Right ventricle myocardium superior (tissue), 1 donor: Measurements from ENCODE around the gene LGALSL. TPM values are rescaled to one million over a fixed set of nuclear protein-coding genes. Genes with fewer than 3 reads are reported as not detected.

Source experiments
- ATAC-seq: fragments of 200-7000 bp; cut with Tn5 transposase; one replicate; pipeline ENCODE4 v1.9.1; 2020; ENCODE audit warnings: mild to moderate bottlenecking; ENCODE audit not compliant: poor library complexity
- DNase-seq: peaks from one replicate; pipeline ENCODE4 v3.0.0-alpha.2; 2020
- intact Hi-C: fragments of 100-400 bp; cut with DNase I; formaldehyde crosslinking; loops from one replicate; pipeline ENCODE4 v1.11.2; 2022
- long read RNA-seq: library from polyadenylated mRNA; unstranded; transcript quantifications from one replicate; pipeline ENCODE4 v2.0.0, GENCODE V29; 2021
- total RNA-seq: library from RNA; stranded (reverse); fragmentation: NEBNext Ultra II Directional; extraction: Animal tissue kit (Norgen Biotek cat#: 25700); gene quantifications from one replicate; pipeline ENCODE4 v1.2.1, GENCODE V29; 2021
- donor health status: DM: no; HTN: yes; CAD: no; lungs with severe emphysema.

LGALSL gene
- 4.2 TPM for total RNA-seq
- long read RNA-seq, partial matches to known transcripts = 1 of 5 reads
- long read RNA-seq, other reads (novel, unspliced or antisense) = 0 of 5 reads

GRCh38 chr2:64453770-64454385 lies at the start of gene LGALSL:
Gene LGALSL, plus strand, starts transcription at chr2:64454162. Its CDS starts 384 bp downstream, at chr2:64454546.
- peak; percentile 90 for ATAC-seq
- intact Hi-C loops = loop anchor here (5.0 kb wide), 1 partner anchor 52 kb away; no protein-coding TSS in a partner anchor
- peak; percentile 83 for DNase-seq

GRCh38 chr2:64404743-64405142 lies 49.2 kb upstream of the LGALSL start:
- ATAC-seq (peak; percentile 38), DNase-seq (peak; percentile 56)
- intact Hi-C loops = loop anchor here (5.0 kb wide), 1 partner anchor 48 kb away; the partner anchor contains the start of gene LGALSL

- intact Hi-C loops = no loop called here
- DNase-seq = peak; percentile 62
Observed at GRCh38 chr2:64405581-64406406, 48.2 kb upstream of the LGALSL start.

GRCh38 chr2:64406407-64406774 lies 47.6 kb upstream of the LGALSL start:
- DNase-seq (no peak), ATAC-seq (no peak)
- intact Hi-C loops = no loop called here

More at GRCh38 chr2:64405581-64406406, 48.2 kb upstream of the LGALSL start:
- ATAC-seq = no peak

GRCh38 chr2:64408031-64408430 lies 45.9 kb upstream of the LGALSL start:
- ATAC-seq (no peak), DNase-seq (no peak)
- intact Hi-C loops = no loop called here

GRCh38 chr2:64410671-64411070 lies 43.3 kb upstream of the LGALSL start:
- no peak for ATAC-seq
- no peak for DNase-seq
- intact Hi-C loops = no loop called here

- intact Hi-C loops = no loop called here
- ATAC-seq (no peak), DNase-seq (no peak)
Observed at GRCh38 chr2:64412671-64413070, 41.3 kb upstream of the LGALSL start.

- no peak for ATAC-seq
- no peak for DNase-seq
- intact Hi-C loops = no loop called here
Observed at GRCh38 chr2:64414736-64415435, 39.1 kb upstream of the LGALSL start.

- intact Hi-C loops = no loop called here
Observed at GRCh38 chr2:64417624-64418023, 36.3 kb upstream of the LGALSL start.

GRCh38 chr2:64419596-64420165 lies 34.3 kb upstream of the LGALSL start:
- intact Hi-C loops = no loop called here
- ATAC-seq (no peak), DNase-seq (no peak)

More at GRCh38 chr2:64417624-64418023, 36.3 kb upstream of the LGALSL start:
- no peak for ATAC-seq
- DNase-seq = no peak

- ATAC-seq (no peak), DNase-seq (no peak)
- intact Hi-C loops = no loop called here
Observed at GRCh38 chr2:64420677-64421076, 33.3 kb upstream of the LGALSL start.

GRCh38 chr2:64421201-64421600 lies 32.8 kb upstream of the LGALSL start:
- DNase-seq (no peak), ATAC-seq (no peak)
- intact Hi-C loops = no loop called here

GRCh38 chr2:64422466-64422865 lies 31.5 kb upstream of the LGALSL start:
- no peak for ATAC-seq
- intact Hi-C loops = no loop called here
- DNase-seq = no peak

GRCh38 chr2:64423303-64423702 lies 30.7 kb upstream of the LGALSL start:
- no peak for ATAC-seq
- intact Hi-C loops = no loop called here
- DNase-seq = no peak

GRCh38 chr2:64424416-64424987 lies 29.5 kb upstream of the LGALSL start:
- DNase-seq (no peak), ATAC-seq (no peak)
- intact Hi-C loops = no loop called here

- DNase-seq (no peak), ATAC-seq (no peak)
- intact Hi-C loops = no loop called here
Observed at GRCh38 chr2:64426183-64426952, 27.6 kb upstream of the LGALSL start.

GRCh38 chr2:64434039-64434657 lies 19.8 kb upstream of the LGALSL start:
- no peak for DNase-seq
- no peak for ATAC-seq
- intact Hi-C loops = no loop called here

GRCh38 chr2:64437883-64438282 lies 16.1 kb upstream of the LGALSL start:
- ATAC-seq = no peak
- intact Hi-C loops = no loop called here
- no peak for DNase-seq
